K562 (cell line): Measurements from ENCODE around the gene DGCR2. TPM values are rescaled to one million over a fixed set of nuclear protein-coding genes. Genes with fewer than 3 reads are reported as not detected.

Experiments
- BCOR ChIP-seq: fragments of 450-650 bp; IDR thresholded peaks from 2 replicates; pipeline ENCODE4 v1.6.1; 2016
- CREM ChIP-seq: IDR thresholded peaks from 2 replicates; pipeline ENCODE4 v1.6.1; 2014; ENCODE audit warnings: antibody characterized with exemption, low read depth
- CSDE1 ChIP-seq, 2 experiments: fragments of 450-650 bp; IDR thresholded peaks; 2 replicates each; pipeline ENCODE4 v1.6.1; 2016; ENCODE audit warnings: mild to moderate bottlenecking in 1 of 2
- E2F6 ChIP-seq, 2 experiments: IDR thresholded peaks; 2 replicates each; pipeline ENCODE4 v1.6.1; 2011; ENCODE audit warnings: borderline replicate concordance in 1 of 2, control low read depth in 1 of 2, low read depth in 1 of 2, low read length in 1 of 2, mild to moderate bottlenecking in 1 of 2, mixed read lengths in 1 of 2, moderate library complexity in 1 of 2; ENCODE audit not compliant: insufficient read depth in 1 of 2, insufficient read length in 1 of 2, poor library complexity in 1 of 2, severe bottlenecking in 1 of 2; ENCODE audit errors: extremely low read depth in 1 of 2
- ILK ChIP-seq: fragments of 450-650 bp; IDR thresholded peaks from 2 replicates; pipeline ENCODE4 v1.6.1; 2016; ENCODE audit warnings: missing genetic modification characterization, low read depth, mild to moderate bottlenecking, missing compliant biosample characterization, moderate library complexity, borderline replicate concordance
- MAZ ChIP-seq, 2 experiments: fragments of 450-650 bp in 1 of 2; sonication (generic) in 1 of 2; formaldehyde crosslinking; IDR thresholded peaks in 1 of 2; conservative IDR thresholded peaks in 1 of 2; 2 replicates each; pipeline versions ENCODE4 v1.4.0 to v1.5.0; 2020; ENCODE audit warnings: mild to moderate bottlenecking in 1 of 2, missing genetic modification reagents in 1 of 2
- MYBL2 ChIP-seq, 2 experiments: fragments of 450-650 bp in 1 of 2; sonication (generic) in 1 of 2; formaldehyde crosslinking in 1 of 2; IDR thresholded peaks; 2 replicates each; pipeline versions ENCODE4 v1.6.1 to v1.8.1; 2017 to 2022; ENCODE audit warnings: borderline replicate concordance in 1 of 2, inconsistent platforms in 1 of 2, low read depth in 1 of 2, mild to moderate bottlenecking in 1 of 2, missing genetic modification reagents in 1 of 2, moderate library complexity in 1 of 2
- PHF20 ChIP-seq: fragments of 450-650 bp; IDR thresholded peaks from 2 replicates; pipeline ENCODE4 v1.6.1; 2018; ENCODE audit not compliant: partially characterized antibody
- PRDM10 ChIP-seq: fragments of 450-650 bp; IDR thresholded peaks from 2 replicates; pipeline ENCODE4 v1.6.1; 2018; ENCODE audit not compliant: partially characterized antibody
- ZNF395 ChIP-seq: fragments of 200-800 bp; sonication (Bioruptor generic); IDR thresholded peaks from 2 replicates; pipeline ENCODE4 v1.6.1; 2017; ENCODE audit warnings: missing genetic modification characterization, missing compliant biosample characterization
- ZNF444 ChIP-seq: fragments of 250-450 bp; sonication (Bioruptor Pico); IDR thresholded peaks from 2 replicates; pipeline ENCODE4 v1.4.0; 2020; ENCODE audit warnings: mild to moderate bottlenecking, moderate library complexity
- ZNF696 ChIP-seq: fragments of 250-450 bp; sonication (Bioruptor Pico); conservative IDR thresholded peaks from 2 replicates; pipeline ENCODE4 v1.4.0; 2020; ENCODE audit warnings: mild to moderate bottlenecking, moderate library complexity
- polyA plus RNA-seq, 8 experiments: library from polyadenylated mRNA; depleted of rRNA in 4 of 8; stranded (reverse) in 5 of 8; unstranded in 3 of 8; fragments of >200 nt; fragmentation: Nextera tagmentation in 2 of 8; fragmentation: Illumina TruSeq in 1 of 8; extraction: Ambion mirVana in 2 of 8; extraction: Trizol in 1 of 8; gene quantifications; 2 replicates each; pipeline versions ENCODE4 v1.2.1 to v1.2.3, GENCODE V29; 2011 to 2014; ENCODE audit warnings: inconsistent platforms in 1 of 8, missing spikeins in 1 of 8
- total RNA-seq, 7 experiments: library from RNA; depleted of rRNA in 6 of 7; stranded (reverse); fragments of >200 nt in 6 of 7; fragmentation: Illumina TruSeq in 2 of 7; extraction: Trizol in 2 of 7; gene quantifications; 2 replicates each; pipeline versions ENCODE4 v1.2.1 to v1.2.3, GENCODE V29; 2011 to 2021; ENCODE audit warnings: low replicate concordance in 1 of 7
- TF ChIP-seq, protein P1 (sequence below): fragments of 450-650 bp; conservative IDR thresholded peaks from 2 replicates; pipeline ENCODE4 v1.6.1; 2016; ENCODE audit warnings: missing genetic modification characterization, low read depth, mild to moderate bottlenecking, control low read depth, missing compliant biosample characterization

The DGCR2 gene
- total and polyA plus RNA-seq, 9 of the 15 experiments (the other 6 are each of a cell fraction or from before 2014, with no cell fraction given) = 0.69 to 101 (median 56.4) TPM

DNA sequence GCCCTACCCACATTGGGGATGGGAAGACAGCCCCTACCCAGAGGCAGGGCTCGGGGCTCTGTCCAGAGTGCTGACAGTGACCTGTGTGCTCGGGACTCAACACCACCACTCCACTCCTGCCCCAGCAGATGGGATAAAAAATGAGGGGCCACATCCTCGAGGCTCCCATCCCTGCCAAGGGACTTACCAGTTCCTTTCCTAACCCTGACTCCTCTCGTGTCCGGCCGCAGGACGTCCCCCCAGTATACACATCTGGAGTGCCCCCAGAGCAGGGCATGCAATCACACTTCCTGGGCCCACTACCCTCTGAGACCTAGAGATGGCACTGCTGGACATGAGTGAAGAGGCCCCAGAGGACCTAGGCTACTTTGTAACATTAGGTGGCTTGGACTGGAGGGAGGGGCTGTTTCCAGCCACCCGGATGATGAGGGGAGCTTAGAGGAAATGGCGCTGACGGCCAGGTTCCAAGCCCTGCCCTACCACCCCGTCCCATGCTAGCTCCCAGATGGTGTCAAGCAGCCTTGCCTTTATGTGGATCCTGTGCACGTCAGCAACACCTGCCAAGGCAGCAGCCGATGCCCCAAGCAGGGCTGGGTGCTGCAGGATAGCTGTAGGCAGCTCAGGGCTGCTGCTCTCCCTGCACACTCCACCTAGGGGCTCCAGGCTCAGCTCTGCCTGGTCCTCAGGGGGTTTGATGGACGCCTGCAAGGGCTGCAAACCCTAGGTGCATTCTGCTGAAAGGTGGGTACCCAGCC is 86.6 kb downstream of the DGCR2 start (continued):
- TF ChIP-seq E2F6 (IDR thresholded peaks at IDR 0.05; ENCODE audit: borderline replicate concordance in 1 of 2, extremely low read depth in 1 of 2, insufficient read depth in 1 of 2, insufficient read length in 1 of 2, low read depth in 1 of 2, low read length in 1 of 2, poor library complexity in 1 of 2, severe bottlenecking in 1 of 2) = no peak
- no peak for TF ChIP-seq BCOR
- TF ChIP-seq MAZ (CRISPR knock-in tag; conservative IDR thresholded peaks at IDR 0.05 in 1 of 2, IDR thresholded peaks at IDR 0.05 in 1 of 2) = no peak; a peak in 1 of 4 replicates
- TF ChIP-seq ZNF444 (CRISPR knock-in tag) = no peak
- no peak for TF ChIP-seq PRDM10
- no peak for TF ChIP-seq ZNF395 (CRISPR knock-in tag)
- TF ChIP-seq ZNF696 (CRISPR knock-in tag) = no peak
- no peak for TF ChIP-seq CSDE1 (IDR thresholded peaks at IDR 0.05)
- TF ChIP-seq, protein P1, sequence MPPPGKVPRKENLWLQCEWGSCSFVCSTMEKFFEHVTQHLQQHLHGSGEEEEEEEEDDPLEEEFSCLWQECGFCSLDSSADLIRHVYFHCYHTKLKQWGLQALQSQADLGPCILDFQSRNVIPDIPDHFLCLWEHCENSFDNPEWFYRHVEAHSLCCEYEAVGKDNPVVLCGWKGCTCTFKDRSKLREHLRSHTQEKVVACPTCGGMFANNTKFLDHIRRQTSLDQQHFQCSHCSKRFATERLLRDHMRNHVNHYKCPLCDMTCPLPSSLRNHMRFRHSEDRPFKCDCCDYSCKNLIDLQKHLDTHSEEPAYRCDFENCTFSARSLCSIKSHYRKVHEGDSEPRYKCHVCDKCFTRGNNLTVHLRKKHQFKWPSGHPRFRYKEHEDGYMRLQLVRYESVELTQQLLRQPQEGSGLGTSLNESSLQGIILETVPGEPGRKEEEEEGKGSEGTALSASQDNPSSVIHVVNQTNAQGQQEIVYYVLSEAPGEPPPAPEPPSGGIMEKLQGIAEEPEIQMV (tag) = no peak
- TF ChIP-seq ILK (tag) = no peak
- no peak for TF ChIP-seq CREM
- TF ChIP-seq MYBL2 (IDR thresholded peaks at IDR 0.05; ENCODE audit: low read depth) = no peak
- TF ChIP-seq MYBL2 (CRISPR knock-in tag; IDR thresholded peaks at IDR 0.05; ENCODE audit: borderline replicate concordance) = no peak
- no peak for TF ChIP-seq PHF20
